GM18519 (cell line): ENCODE measurements around the gene SYT7.

ENCODE experiments used
- ATAC-seq: cut with Tn5 transposase; IDR thresholded peaks from one replicate; pipeline ENCODE4 v1.9.1; 2021; ENCODE audit warnings: mild to moderate bottlenecking, moderate library complexity; ENCODE audit not compliant: unreplicated experiment, low FRiP score

Gene SYT7

DNA sequence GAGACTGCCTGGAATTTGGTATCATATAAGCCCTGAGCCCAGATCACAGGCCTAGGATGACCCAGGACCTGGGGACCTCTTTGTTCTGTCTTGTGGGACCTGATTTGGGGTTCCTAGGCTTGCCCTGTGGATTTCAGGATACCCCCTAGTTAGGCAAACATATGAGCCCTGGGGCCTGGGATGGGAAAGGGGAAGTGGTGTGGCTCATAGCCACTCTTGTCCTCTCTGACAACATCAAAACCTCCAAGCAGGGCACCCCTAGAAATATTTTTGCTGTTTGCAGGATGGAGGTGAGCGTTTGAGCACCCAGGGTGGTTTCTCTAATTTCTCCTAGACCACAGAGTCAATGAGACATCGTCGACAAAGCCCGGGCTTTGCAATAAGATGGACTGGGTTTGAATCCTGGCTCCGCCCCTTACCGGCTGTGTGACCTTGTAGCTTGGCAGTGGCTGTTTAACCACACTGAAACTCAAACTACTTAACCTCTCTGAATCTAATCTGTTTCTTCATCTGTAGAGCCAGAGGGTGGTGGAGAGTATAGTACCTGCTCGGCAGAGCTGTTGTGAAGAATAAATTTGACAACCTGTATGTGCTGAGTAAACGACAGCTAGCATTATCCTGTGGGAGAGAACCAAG, 77.6 kb downstream of the SYT7 start:
- ATAC-seq = no peak

DNA sequence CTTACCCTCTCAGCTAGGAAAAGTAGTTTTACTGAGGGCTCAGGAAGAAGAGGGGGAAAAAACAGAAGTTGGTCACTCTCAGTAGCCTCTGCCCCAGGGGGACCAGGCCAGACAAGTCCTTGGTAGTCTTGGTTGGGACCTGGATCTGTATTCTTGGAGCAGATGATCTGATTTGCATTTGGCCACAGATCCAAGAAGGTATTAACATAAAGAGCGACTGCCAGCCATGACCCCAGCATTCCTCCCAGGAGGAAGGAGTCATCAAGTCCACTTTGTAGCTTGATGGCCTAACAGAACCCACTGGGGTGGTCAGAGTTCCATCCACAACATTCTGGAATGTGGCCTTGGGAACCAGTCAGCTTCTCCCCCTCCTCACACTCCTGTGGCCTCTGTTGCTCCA, 78.4 kb downstream of the SYT7 start:
- no peak for ATAC-seq

DNA sequence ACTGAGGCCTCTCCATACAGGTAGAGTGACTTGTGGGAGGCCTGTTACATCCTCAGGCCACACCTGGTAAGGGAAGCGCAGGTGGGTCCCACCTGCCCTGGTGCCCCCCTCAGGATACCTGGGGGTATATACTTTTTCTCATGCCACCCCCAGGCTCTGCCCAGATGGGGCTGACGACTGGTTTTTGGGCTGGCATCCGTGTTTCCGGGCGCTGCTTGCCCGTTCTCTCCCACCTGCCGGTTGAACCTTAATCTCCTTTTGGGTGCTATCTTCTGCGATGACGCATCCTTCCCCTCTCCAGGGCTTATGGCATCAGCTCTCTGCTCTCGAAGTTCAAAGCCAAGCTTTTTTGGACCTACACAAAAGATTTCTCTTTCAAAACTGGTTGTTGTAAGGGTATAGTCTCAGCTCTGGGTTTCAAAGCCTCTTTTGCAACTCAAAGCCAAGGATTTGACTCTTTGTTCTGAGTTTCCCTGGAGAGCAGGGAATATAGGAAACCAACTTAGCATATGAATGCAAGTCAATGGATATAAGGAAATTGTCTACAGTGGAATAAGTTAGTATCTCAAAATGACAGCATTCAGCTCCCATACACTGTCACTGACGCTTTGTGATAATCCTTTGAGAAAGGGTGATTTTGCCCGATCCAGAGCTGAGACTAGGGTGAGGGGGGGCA, 80.9 kb downstream of the SYT7 start:
- ATAC-seq = no peak

DNA sequence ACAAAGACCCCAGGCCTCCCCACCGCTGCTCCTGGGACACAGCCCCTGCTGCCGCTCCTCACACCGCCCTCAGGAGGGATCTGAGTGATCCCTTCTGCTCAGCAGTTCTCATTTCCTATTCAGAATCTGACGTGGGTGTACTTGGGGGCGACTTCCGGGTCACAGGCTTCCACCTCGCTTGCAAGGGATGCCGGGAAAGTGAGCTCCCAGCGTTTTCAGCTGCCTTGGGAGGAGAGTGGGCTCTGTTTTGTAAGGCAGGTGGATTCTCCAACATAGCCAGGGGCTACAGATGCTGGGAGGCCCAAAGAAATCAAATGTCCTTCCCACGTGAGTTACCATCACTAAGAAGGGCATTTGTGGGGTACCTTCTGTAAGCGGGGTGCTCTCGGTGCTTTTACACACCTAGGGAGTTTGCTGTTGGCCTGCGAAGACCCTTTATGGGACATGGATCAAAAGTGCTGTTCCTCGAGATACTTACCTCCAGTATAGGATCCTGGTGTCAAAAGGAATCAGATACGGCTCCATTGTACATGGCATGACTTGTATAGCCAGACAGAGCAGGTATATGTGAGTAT, 82.0 kb downstream of the SYT7 start:
- no peak for ATAC-seq

DNA sequence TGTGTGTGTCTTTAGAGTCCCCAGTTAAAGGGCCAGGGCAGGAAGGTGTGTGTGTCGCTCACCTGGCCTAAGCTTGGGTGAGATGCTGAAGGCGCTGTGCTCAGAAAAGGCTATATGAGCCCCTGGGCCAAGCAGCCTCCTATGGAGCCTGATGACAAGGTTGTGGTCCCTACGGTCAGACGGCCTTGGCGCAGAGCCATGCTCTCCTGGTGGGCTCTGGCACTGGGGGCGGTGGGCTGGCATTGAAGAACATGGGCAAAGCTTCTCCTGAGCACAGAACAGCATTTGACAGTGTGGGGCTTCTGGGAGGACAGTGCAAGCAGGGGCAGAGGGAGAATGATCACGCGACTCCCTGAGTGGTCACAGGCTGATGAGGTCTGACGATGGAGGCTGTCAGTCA, 83.0 kb downstream of the SYT7 start:
- ATAC-seq = no peak

DNA sequence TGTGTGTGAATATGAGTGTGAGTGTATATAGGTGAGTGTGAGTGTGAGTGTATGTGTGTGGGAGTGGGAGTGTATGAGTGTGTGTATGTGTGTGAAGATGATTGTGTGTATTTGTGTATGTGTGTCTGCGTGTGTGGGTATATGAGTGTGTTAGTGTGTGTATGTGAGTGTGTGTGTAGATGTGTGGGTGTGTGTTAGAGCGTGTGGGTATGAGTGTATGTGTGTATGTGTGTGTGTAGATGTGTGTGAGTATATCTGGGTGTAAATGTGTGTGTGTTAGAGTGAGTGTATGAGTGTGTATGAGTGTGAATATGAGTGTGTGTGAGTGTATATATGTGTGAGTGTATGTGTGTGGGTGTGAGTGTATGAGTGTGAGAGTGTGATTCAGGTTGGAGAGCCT, 83.4 kb downstream of the SYT7 start:
- no peak for ATAC-seq

DNA sequence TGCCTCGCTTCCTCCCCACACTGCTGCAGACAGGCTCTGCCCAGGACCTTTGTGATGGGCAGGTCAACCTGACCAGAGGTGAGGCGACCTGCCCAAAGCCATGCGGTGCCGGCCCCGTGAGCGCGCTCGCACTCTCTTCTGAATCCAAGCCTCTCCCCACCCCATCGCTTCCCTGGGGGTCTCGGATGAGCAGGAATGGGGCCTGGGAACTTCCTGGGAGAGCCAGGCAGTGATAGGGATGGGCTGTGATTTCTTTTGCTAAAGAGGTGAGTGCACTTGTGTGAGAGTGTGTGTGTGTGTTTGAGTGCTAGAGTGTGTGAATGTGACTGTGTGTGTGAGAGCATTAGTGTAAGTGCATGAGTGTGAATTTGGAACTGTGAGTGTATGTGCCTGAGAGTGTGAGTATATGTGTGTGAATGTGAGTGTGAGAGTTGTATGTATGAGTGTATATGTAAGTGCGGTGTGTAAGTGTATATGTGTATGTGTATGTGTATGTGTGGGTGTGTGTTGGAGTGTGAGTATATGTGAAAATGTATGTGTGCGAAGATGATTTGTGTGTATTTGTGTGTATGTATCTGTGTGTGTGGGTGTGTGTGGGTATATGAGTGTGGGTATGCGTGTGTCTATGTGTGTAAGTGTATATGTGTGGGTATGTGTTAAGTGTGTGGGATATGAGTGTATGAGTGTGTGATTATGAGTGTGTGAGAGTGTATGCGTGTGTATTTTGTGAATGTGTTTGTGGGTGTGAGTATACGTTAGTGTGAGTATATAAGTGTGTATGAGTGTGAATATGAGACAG, 84.1 kb downstream of the SYT7 start:
- no peak for ATAC-seq

DNA sequence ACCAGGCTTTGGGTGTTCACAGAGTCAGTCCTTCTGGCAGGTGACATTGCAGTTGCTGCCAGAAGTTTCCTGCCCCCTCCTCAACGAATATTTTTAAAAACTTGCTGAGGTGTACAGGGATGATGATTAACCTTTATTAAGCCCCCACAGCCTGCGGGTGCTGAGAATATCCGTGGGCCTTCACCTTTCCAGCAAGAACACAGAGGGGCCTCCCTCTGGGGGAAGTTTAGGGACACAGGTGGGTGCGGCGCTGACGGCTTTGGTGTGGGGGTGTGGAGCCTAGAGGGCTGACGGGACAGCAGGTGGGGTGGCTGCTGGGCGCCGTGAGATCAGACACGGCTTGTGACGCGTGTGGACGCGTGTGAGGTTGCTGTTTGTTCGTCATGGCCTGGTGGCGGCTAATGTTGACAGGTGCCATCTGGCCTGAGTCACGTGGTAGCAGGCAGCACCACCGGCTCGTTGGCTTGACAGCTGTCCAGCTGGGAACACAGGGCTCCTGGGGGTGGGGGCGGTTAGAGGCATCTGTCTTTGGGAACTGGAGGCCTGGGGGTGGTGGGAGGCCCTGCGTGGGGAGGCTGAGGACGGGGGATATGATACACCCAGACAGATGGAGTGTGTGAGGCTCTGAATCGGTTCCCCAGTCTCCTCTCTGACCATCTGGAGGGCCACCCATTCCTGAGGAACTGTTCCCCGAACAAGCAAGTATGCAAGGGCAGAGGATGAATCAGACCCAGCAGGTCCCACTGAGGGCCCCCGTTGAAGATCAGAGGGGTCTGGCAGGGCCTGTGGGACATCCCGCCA, 84.9 kb downstream of the SYT7 start:
- no peak for ATAC-seq

DNA sequence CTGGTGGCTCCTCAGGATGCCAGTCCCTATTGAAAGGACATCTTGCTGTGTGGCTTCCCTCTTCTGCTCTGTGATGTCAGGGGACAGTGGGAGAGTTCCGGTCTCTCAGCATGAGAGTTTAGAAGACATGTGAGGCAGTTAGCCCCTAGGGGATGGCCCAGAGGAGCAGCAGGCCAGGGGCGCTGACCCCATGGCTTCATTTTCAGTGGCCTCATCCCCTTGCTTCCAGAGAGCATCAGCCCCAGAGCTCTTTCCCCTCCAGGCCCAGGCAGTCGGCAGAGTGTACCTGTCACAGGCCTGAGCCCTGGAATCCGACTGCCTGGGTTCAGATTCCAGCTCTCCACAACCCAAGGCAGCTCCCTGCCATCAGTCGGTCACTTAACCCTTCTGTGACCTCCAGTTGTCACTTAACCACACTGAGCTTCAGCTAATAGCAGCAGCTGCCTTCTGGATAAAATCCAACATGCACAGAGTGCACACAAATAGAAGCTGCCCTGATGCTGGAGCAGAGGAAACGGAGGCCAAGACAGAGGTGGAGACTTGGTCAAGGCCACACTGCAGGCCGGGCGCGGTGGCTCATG, 86.4 kb downstream of the SYT7 start:
- ATAC-seq = no peak

DNA sequence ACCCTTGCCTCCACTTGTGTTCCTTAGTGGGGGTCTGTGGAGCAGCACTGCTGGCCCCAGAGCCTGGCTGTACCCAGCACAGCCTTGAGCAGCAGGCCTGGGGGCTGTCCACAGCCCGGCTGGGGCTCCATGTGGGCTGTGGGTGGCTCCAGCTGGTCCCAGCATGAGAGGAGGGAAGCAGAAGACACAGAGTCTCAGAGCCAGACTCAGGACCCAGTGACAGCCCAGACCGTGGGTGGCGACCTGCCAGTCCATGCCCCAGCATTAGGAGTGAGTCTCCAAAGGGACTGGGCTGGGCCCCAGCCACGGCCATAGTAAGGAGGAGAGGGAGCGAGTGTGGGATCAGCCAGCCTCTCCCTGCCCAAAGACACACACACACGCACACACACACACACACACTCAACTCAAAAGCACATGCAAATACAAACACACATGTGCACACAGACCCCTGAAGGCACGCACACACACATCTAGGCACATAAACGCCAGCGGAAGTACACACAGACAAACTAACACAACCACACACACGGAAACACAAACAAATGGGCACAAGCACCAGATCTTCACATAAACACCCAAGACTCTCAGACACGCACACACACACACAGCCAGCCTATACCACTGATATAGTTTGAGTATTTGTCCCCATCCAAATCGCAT, 89.0 kb downstream of the SYT7 start:
- no peak for ATAC-seq

DNA sequence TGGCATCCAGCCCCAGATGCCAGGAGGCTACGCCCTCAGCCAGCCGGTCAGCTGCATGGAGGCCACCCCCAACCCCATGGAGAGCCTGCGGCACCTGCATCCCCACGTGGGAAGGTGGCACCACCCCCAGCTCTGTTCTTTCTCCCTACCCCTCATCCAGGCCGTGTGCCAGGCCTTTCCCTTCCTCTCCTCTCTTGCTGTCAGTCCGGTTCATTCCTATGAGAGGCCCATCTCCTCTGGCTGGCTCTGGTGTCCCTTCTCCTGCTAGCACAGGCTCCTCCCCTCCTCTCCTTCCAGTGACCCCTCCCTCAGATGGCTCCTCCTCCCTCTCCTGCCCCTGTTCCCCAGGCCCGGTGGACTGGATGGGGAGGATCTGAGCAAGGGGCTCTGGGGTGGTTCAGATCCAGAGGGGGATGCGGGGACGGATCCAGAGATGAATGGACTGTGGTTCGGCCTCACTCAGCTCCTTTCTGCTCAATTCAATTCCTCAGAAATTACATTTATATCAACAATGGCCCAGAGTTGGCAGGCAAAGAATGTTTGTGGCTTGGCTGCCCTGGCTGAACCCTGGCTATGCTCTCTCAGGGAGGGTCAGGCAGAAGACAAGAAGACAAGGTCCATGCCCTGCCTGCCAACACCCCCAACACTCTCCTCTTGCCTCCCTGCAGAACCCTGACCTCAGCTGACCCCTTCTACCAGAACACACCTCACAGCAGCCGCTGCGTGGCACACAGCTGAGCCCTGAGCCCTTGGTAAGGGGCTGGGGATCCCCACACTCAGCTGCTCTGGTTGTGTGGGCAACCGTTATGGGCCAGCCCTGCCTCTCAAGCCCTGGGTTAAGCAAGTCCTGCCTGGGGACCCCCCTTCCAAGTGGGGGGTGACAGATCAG, 90.8 kb downstream of the SYT7 start:
- ATAC-seq = no peak

DNA sequence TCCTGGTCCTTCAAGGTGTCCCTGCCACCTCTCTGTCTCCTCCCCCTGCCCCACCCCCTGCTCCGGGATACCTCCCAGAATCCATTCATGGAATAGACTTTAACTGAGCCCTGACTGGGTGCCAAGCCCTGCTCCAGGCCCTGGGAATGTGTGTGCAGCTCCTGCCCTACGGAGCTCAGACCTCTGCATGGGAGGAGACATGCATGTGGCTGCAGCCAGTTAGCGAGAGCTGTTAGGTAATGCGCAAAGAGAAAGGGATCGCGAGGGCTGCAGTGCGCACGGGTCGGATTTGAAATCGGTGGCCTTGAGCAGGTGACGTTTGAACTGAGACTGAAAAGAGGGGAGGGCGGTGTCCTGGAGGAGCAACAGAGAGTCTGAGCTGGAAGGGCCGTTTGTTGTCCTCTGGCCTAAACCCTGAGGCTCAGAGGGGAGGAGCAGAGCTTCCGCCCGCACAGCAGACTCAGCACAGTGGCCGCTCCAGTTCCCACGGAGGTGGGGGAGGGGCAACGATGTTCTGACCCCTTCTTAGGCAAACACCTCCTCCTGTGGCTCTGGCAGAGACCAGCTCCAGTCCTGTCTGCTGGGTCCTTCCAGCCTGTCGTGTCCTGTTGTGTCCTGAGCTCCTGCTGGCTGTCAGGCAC, 92.1 kb downstream of the SYT7 start:
- ATAC-seq = no peak

DNA sequence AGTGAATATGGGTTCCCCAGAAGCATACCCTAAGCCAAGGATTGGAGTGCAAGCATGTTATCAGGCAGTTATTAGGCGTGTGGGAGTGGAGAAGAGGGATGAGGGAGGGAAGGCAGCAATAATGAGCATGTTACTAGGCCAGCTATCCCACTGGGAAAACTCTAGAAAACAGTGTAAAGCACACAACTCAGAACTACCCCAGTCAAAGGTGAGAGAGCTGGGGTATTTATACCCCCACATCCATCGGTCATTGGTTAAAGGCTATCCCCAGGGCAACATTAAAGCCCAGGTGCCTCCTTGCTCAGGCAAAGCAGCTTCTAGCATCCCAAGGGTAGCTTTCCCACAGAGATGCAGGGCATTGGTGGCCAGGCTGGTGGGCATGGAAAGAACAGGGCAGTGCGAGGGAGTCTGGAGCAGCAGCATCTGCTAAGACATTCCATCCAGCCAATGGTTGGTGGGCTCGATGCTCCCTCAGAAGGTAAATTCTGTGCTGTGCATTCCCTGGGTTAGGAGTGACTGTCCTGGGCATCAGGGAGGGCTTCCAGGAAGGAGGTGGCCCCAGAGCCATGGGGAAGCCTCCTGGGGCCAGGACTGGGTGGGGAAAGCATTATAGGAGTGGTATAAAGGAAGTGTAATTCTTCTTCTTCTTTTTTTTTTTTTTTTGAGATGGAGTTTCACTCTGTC, 93.4 kb downstream of the SYT7 start:
- no peak for ATAC-seq

DNA sequence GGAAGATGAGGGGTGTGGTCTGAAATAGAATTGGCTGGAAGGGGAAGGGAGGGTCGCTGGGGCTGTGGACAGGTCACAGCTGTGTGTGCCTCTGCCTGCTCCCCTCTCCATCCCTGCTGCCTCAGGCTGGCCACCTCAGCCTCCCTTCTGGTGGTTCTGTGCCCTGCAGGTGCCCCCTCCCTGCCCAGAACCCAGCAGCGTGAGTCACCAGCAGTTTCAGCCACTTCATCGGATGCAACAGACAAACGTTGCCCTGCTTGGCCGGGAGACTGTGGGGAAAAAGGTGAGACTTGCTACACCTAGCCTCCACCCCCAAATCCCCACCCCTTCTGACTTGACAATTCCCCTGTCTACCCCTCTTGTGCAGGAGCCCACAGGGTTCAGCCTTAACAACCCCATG, 94.1 kb downstream of the SYT7 start:
- no peak for ATAC-seq

DNA sequence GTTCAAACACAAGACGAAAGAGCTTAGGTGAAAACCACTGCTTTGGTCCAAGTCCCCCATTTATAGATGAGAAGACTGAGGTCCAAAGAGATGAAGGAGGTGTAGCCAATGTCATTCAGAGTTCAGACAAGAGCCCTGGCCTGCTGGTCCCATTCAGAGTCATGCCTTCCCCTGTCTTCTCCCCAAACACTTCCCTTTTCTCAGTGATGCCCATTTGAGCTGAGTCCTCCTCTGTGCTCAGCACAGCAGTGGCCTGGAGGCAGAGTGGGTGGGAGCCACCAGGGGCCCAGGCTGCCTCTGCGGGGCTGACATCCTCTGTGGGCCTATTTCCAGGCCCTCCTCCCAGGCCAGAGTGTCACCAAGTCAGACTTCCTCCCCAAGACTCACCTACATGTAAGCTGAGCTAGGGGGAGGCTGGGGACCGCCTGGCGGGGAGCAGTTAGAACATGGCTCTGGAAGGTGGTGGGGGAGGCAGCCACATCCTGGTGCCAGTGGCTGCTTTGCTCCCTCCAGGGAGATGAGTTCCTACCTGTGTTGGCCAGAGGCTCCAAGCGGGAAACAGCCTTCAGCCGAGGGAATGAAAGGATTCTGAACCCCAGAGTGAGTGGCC, 94.8 kb downstream of the SYT7 start:
- no peak for ATAC-seq

DNA sequence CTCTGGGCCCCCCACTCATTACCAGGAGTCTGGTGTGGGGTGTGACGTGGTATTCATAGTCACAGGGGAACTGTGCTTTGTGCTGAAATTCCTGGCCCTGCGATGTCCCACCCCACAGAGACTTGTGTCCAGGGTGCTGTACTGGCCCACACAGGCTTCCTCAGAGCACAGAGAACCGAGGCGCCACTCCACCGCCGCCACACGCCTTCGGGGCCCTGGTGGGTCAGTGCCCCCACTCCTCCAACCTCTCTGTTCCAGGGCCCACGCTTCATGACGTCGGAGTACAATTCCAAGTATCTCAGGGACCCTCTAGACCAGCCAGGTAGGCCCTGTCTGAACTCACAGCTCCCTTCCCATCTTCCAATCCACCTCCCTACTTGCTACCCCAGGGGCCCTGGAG, 95.8 kb downstream of the SYT7 start:
- ATAC-seq = no peak

DNA sequence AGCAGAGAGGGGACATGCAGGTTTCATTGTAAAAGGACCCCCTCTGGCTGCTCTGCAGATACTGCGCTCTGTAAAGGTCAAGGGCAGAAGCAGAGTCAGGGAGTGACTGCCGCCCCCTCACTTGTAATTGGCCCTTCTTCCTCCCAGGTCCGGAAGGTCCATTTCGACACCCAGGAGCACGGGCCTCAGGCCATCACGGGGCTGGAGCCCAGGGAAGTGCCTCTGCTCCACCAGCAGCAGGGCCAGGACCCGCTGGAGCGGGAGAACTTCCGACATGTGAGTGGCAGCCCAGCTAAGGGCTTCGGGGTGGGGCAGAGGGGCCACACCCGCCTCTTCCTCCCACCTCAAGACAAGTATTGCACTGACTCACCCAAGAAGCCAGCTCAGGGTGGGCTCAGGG, 96.3 kb downstream of the SYT7 start:
- ATAC-seq = no peak
